HG02678 (cell line): ENCODE results near the gene SEH1L.
"Not testable (repeated sequence)": the region's sequence is repeated elsewhere in the genome, so short reads cannot be mapped to it uniquely, and the experiment has no call there.

Experiments
- ATAC-seq: cut with Tn5 transposase; IDR thresholded peaks from one replicate; pipeline ENCODE4 v1.9.1; 2021; ENCODE audit warnings: mild to moderate bottlenecking, moderate library complexity; ENCODE audit not compliant: unreplicated experiment

SEH1L gene

GRCh38 chr18:12939162-12939561 lies 8.6 kb upstream of the SEH1L start:
- ATAC-seq: no peak

- ATAC-seq: no peak
Observed at GRCh38 chr18:12943215-12943614, 4.6 kb upstream of the SEH1L start.

DNA sequence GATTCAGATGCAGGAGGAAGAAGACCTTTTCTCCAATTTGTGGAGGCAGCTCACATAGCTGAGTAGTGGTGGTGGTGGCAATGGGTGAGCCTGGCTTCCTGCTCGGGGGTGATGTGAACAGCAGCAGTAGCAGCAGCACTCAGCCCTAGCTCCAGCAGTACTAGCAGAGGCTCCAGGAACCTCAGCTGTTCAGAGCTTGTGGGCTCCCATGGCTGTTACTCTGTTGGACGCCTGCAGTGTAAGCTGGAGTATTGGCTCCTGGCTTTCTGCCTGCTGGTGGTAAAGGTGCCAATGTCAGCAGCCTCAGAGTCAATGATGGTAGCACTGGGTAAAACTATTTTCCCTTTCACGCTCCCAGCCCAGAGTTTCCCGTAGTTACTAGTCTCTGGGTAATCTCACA lies 3.1 kb upstream of the SEH1L start:
- ATAC-seq: no peak

- ATAC-seq: no peak
Observed at GRCh38 chr18:12946549-12947284, 1.1 kb upstream of the SEH1L start.

- peak; percentile 81 for ATAC-seq
Observed at GRCh38 chr18:12948050-12948804, 416 bp downstream of the SEH1L start.

DNA sequence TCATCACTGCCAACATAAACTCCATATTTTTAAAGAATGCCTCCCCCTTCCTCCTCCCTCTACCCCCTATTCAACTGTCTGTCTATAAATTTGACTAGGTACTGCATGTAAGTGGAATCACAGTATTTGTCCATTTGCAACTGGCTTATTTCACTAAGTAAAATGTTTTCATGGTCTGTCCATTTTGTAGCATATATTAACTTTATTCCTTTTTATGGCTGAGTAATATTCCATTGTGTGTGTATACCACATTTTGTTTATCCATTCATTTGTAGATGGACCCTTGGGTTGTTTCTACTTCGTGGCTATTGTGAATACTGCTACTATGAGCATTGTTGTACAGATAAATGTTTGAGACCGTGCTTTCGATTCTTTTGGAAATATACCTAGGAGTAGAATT lies 10.7 kb downstream of the SEH1L start:
- ATAC-seq: no peak

GRCh38 chr18:12960395-12960794 lies 12.6 kb downstream of the SEH1L start:
- no peak for ATAC-seq

DNA sequence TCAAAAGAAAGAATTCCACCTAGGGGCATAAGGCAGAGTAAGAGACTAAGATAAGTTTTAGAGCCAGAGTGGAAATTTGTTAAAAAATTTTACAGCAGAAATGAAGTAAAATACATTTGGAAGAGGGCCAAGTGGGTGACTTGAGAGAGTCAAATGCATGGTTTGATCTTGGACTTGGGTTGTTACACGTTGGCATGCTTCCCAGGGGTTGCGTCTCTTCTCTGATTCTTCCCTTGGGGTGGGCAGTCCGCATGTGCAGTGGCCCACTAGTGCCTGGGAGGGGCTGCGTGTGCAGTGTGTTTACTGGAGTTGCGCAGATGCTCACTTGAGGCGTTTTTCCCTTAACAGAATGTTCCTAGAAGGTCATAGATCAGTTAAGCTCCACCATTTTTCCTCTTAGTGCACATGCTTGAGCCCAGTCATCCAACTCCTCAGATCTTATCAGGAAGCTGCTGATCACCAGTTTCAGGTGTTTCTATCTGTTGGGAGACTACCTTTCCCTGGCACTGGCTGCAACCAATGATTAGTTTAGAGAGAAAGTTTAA lies 13.1 kb downstream of the SEH1L start:
- no peak for ATAC-seq

GRCh38 chr18:12963069-12963468 lies 15.3 kb downstream of the SEH1L start:
- ATAC-seq: no peak

DNA sequence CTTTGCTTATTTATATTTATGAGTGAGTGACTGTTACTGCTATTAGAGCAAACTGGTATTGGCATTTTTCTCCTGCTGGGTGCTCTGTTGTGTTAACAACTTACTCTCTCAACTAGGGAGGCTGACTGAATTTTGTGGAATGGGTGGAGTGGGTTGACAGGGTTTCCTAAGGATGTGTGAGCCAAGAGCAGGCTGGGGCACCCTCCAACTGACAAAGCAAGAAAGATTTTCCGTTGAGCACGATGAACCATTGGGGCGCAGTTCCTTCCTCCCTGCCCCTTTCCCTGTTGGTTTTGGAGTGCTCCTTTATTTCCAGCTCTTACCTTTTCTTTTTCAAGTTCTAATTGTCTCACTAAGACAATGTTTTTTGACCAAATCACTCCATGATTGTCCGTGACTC lies 20.3 kb downstream of the SEH1L start:
- no peak for ATAC-seq

DNA sequence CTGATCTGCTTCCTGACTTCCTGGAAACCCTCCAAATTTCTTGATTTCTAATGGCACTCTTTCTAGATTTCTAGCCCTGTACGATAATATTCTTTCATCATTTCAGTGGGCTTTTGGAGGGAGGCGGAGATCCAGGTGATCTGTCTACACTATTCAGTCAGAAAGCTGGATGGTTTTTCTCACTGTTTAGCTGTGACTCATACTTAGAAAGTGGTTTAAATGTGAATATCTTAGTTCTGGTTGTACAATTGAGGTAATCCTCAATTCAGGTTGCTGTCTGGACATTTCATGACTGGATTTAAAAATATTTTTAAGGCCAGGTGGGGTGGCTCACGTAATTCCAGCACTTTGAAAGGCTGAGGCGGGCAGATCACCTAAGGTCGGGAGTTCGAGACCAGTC lies 20.8 kb downstream of the SEH1L start:
- ATAC-seq: no peak

DNA sequence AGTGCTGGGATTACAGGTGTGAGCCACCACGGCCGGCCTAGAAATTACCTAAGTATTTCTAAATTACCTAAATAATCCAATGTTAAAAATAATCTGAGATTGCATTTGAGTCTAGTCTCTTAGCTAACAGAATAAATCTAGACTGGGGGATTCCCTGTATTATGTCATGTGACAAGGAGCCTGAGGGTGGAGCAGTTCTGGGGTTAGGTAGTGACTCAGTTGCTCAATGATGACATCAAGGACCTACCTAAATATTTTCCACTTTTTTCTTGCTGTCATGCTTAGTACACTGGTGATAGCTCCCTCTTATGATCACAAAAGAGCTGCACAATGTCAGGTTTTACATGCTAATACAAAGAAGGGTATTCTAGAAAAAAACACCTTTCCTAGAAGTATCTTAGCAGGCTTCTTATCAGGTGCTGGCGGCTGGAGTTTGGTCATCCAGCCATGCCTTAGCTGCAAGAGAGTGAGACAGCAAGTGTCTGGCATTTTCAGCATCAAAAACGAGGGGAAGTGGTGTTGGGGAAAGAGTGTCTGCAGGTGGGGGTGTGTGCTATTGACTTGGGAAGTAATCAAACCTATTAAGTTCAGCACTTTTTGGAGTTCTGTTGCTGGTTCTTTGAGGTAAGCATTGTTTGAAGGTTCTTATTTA lies 25.9 kb downstream of the SEH1L start:
- ATAC-seq: no peak

DNA sequence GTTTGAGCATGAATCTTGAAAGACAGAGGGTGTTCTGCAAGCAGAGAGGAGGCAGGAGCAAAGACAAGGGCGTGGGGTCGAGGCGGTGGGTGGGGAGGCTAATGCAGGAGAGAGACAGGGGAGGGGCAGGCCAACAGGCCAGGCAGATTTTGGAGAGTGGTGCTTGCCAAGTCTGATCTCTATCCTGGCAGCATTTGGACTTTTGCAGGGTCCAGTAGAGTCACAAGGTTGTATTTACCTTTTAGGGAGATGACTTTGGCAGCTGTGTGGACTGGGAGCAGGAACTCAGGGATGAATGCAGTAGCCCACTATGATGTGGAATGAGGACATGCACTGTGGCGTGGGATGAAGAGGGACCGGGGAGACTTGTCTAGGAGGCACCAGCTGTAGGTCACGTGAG lies 27.7 kb downstream of the SEH1L start:
- no peak for ATAC-seq

- no peak for ATAC-seq
Observed at GRCh38 chr18:12976305-12976704, 28.5 kb downstream of the SEH1L start.

DNA sequence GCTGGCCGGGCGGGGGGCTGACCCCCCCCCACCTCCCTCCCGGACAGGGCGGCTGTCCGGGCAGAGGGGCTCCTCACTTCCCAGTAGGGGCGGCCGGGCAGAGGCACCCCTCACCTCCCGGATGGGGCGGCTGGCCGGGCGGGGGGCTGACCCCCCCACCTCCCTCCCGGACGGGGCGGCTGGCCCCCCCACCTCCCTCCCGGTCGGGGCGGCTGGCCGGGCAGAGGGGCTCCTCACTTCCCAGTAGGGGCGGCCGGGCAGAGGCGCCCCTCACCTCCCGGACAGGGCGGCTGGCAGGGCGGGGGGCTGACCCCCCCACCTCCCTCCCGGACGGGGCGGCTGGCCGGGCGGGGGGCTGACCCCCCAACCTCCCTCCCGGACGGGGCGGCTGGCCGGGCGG lies 32.3 kb downstream of the SEH1L start:
- not testable (repeated sequence) for ATAC-seq

- no peak for ATAC-seq
Observed at GRCh38 chr18:12989397-12990122, 41.7 kb downstream of the SEH1L start.

- ATAC-seq: no peak
Observed at GRCh38 chr18:12990123-12990475, 42.3 kb downstream of the SEH1L start.

GRCh38 chr18:12990641-12990966 lies 42.8 kb downstream of the SEH1L start:
- ATAC-seq: no peak

DNA sequence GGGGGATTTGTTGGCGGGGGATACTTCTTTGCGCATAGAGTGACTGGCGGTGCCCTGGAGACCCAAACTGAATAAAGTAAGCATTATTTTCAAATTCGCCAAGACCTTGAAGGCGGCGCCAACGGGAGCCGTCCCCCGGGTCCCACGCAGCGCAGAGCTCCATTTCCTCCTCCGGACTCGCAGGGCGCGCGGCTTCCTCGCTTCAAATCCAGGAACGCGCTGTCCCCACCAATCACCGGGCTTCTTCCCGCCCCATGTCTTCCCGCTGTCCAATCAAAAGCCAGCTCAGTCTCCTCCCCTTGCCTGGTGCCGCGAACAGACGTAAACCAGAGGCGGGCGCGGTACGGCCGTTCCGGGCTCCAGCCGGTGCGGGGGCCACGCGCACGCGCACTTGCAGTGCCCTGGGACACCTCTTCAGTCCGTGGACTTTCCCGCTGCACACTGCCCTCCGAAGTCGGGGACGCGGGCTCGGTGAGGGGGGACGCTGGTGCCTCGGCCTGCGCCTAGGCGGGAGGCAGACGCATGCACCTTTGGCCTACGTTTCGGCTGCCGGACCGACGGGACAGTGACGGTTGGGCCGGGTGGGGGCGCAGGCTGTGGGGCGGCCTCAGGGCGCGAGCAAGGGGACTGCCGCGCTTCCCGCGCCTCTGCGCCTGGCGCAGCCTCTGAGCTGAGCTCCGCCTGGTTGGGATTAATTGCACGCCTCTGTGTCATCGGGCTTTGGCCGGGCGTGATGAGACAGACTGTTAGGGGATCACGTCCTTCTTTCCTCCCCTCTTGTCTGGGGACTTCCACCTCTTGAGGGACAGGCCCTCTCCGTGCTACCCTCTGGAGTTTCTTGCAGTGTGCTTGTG lies 43.4 kb downstream of the SEH1L start, which contains the start of gene CEP192:
CEP192 (plus strand) TSS at position 396 of the 854 bp plus-strand sequence. CDS start 8,063 bp downstream, outside the sequence.
- ATAC-seq: peak; percentile 90

DNA sequence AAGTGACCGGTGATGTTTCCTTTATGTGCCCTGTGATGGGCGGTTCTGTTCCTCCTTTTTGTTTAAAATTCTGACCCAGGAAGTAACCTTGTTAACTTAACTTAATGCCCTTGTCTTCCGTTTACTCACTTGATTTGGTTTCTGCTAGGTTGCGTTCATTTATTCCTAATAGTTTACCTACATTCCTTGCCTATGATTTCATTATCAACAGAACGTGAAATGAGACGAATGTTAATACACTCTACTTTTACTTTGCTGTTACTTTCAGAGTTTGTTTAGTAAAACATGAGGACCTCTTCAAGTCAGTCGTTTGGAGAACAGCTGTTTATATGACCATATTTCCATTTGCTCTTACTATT lies 44.0 kb downstream of the SEH1L start:
- ATAC-seq: no peak
